GM06990 (cell line): ENCODE results near the gene LRP1B.

ENCODE experiments used
- DNase-seq: peaks from one replicate; pipeline ENCODE4 v3.0.0-alpha.2; 2011; ENCODE audit not compliant: insufficient read length; ENCODE audit errors: extremely low read depth
- H3K27me3 ChIP-seq: replicated peaks from 2 replicates; pipeline ENCODE4 v1.6.0; 2011; ENCODE audit warnings: low read length; ENCODE audit not compliant: control insufficient read depth, insufficient read depth
- H3K36me3 ChIP-seq: 2 replicates; pipeline ENCODE4 v1.5.1; 2011; ENCODE audit warnings: low read length; ENCODE audit not compliant: control insufficient read depth, insufficient read depth
- H3K4me3 ChIP-seq: replicated peaks from 2 replicates; pipeline ENCODE4 v1.5.1; 2011; ENCODE audit warnings: low read depth, mild to moderate bottlenecking, control low read depth, low read length
- TF ChIP-seq, protein P1 (sequence below): IDR thresholded peaks from 2 replicates; pipeline ENCODE4 v1.5.1; 2011; ENCODE audit warnings: low read length, control low read depth, mild to moderate bottlenecking, inconsistent platforms; ENCODE audit not compliant: insufficient read depth, poor library complexity, severe bottlenecking

Gene LRP1B

GRCh38 chr2:141994066-141994465, 136.8 kb downstream of the LRP1B start:
- Histone ChIP-seq H3K36me3 (no peaks in the 10 kb centered on the region), H3K27me3 (no peaks in the 10 kb centered on the region), H3K4me3 (no peak overlapping the region)
- TF ChIP-seq, protein P1, sequence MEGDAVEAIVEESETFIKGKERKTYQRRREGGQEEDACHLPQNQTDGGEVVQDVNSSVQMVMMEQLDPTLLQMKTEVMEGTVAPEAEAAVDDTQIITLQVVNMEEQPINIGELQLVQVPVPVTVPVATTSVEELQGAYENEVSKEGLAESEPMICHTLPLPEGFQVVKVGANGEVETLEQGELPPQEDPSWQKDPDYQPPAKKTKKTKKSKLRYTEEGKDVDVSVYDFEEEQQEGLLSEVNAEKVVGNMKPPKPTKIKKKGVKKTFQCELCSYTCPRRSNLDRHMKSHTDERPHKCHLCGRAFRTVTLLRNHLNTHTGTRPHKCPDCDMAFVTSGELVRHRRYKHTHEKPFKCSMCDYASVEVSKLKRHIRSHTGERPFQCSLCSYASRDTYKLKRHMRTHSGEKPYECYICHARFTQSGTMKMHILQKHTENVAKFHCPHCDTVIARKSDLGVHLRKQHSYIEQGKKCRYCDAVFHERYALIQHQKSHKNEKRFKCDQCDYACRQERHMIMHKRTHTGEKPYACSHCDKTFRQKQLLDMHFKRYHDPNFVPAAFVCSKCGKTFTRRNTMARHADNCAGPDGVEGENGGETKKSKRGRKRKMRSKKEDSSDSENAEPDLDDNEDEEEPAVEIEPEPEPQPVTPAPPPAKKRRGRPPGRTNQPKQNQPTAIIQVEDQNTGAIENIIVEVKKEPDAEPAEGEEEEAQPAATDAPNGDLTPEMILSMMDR: no peak
- DNase-seq: no peak

- Histone ChIP-seq H3K4me3 (no peak overlapping the region), H3K36me3 (no peaks in the 10 kb centered on the region), H3K27me3 (no peaks in the 10 kb centered on the region)
- no peak for DNase-seq
- TF ChIP-seq, protein P1: no peak
Observed at GRCh38 chr2:141992695-141993094, 138.1 kb downstream of the LRP1B start.

DNA sequence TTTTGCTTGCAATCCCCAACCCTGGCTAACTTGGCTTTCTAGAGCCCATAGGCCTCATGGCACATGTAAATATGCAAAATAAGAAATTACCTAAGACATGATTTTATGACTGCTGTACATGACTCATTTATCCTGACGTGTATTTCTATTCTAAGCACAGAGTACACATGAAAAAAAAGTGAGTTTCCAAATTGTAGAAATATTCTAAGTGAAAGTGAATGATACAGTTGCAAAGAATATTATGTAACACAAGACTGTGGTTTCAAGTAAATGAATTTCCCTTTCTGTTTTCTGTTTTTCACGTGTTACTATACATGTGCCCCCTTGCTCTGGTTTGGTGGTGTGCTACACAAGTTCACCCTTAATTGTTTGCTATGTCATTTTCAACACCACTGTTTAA, 162.4 kb downstream of the LRP1B start:
- peak; percentile 1 for DNase-seq
- TF ChIP-seq, protein P1: no peak
- Histone ChIP-seq H3K4me3 (no peak overlapping the region), H3K36me3 (no peaks in the 10 kb centered on the region), H3K27me3 (no peaks in the 10 kb centered on the region)

- TF ChIP-seq, protein P1: no peak
- H3K4me3 ChIP-seq: no peak overlapping the region
- no peak for DNase-seq
- H3K27me3 ChIP-seq: no peaks in the 10 kb centered on the region
- H3K36me3 ChIP-seq: no peaks in the 10 kb centered on the region
Observed at GRCh38 chr2:141967980-141968379, 162.8 kb downstream of the LRP1B start.

GRCh38 chr2:141967503-141967902, 163.3 kb downstream of the LRP1B start:
- no peaks in the 10 kb centered on the region for H3K27me3 ChIP-seq
- TF ChIP-seq, protein P1: no peak
- no peak overlapping the region for H3K4me3 ChIP-seq
- no peaks in the 10 kb centered on the region for H3K36me3 ChIP-seq
- DNase-seq: no peak

DNA sequence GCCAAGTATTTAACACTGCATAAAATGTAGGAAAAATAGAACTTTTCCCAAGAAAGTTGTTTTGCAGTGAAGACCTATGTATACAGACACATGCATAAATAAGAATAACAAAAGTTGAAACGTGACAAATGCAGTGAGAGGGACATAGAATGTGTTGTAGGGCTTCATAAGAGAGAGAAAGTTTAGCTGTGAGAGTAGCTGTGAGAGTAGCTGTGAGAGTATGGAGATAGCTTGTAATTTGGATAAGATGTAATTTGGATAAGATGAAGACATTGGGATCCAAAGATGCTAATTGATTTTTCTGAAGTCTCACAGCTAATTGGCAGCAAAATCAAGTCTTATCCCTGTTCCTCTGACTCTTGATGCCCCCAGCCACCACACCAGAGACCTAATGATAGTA, 170.9 kb downstream of the LRP1B start:
- no peak for DNase-seq
- H3K4me3 ChIP-seq: no peak overlapping the region
- TF ChIP-seq, protein P1: no peak

More for the DNA sequence above, 170.9 kb downstream of the LRP1B start:
- Histone ChIP-seq H3K36me3 (no peaks in the 10 kb centered on the region), H3K27me3 (no peaks in the 10 kb centered on the region)
